BLaER1 (cell line): ENCODE data around the gene DHRSX.
A peak's percentile ranks its signal among the peaks of the same experiment; 100 is the strongest.
"Not testable (repeated sequence)": the region's sequence is repeated elsewhere in the genome, so short reads cannot be mapped to it uniquely, and the experiment has no call there.

ENCODE experiments used
- H3K27ac ChIP-seq: shearing (Covaris generic); formaldehyde crosslinking; 2 replicates; pipeline ENCODE4 v1.8.1; 2022
- H3K27me3 ChIP-seq: shearing (Covaris generic); formaldehyde crosslinking; 2 replicates; pipeline ENCODE4 v1.8.1; 2022
- H3K36me3 ChIP-seq: shearing (Covaris generic); formaldehyde crosslinking; 2 replicates; pipeline ENCODE4 v1.8.1; 2022
- H3K4me1 ChIP-seq: shearing (Covaris generic); formaldehyde crosslinking; 2 replicates; pipeline ENCODE4 v1.8.1; 2022
- H3K4me2 ChIP-seq: shearing (Covaris generic); formaldehyde crosslinking; 2 replicates; pipeline ENCODE4 v1.8.1; 2022
- H3K4me3 ChIP-seq: shearing (Covaris generic); formaldehyde crosslinking; 2 replicates; pipeline ENCODE4 v1.8.1; 2022
- H3K9ac ChIP-seq: shearing (Covaris generic); formaldehyde crosslinking; 2 replicates; pipeline ENCODE4 v1.8.1; 2022
- H3K9me3 ChIP-seq: shearing (Covaris generic); formaldehyde crosslinking; 2 replicates; pipeline ENCODE4 v1.8.1; 2022
- H4K20me1 ChIP-seq: shearing (Covaris generic); formaldehyde crosslinking; 2 replicates; pipeline ENCODE4 v1.8.1; 2022
- Cebpa-rat ChIP-seq: shearing (Covaris generic); IDR thresholded peaks from 2 replicates; pipeline ENCODE4 v1.8.1; 2022

The DHRSX gene

GRCh38 chrX:2220296-2220695, 280.5 kb downstream of the DHRSX start:
- Histone ChIP-seq H3K4me2 (no peak overlapping the region), H3K36me3 (peaks cover 88% of the 10 kb centered on the region), H3K9me3 (peaks cover 99% of the 10 kb centered on the region), H4K20me1 (no peaks in the 10 kb centered on the region), H3K4me1 (no peaks in the 10 kb centered on the region), H3K27me3 (no peaks in the 10 kb centered on the region), H3K27ac (no peak overlapping the region), H3K9ac (no peak overlapping the region), H3K4me3 (0 out of 2 replicates have a peak overlapping the region, but pooled peaks have one; percentile 13)
- TF ChIP-seq Cebpa-rat = no peak

- H4K20me1 ChIP-seq, H3K27me3 ChIP-seq, H3K4me2 ChIP-seq, H3K9ac ChIP-seq, H3K4me1 ChIP-seq, H3K27ac ChIP-seq, H3K4me3 ChIP-seq: not testable (repeated sequence)
- peaks cover 51% of the 10 kb centered on the region for H3K36me3 ChIP-seq
- peaks cover 77% of the 10 kb centered on the region for H3K9me3 ChIP-seq
Measured at GRCh38 chrX:2214138-2214823, 286.5 kb downstream of the DHRSX start.

DNA sequence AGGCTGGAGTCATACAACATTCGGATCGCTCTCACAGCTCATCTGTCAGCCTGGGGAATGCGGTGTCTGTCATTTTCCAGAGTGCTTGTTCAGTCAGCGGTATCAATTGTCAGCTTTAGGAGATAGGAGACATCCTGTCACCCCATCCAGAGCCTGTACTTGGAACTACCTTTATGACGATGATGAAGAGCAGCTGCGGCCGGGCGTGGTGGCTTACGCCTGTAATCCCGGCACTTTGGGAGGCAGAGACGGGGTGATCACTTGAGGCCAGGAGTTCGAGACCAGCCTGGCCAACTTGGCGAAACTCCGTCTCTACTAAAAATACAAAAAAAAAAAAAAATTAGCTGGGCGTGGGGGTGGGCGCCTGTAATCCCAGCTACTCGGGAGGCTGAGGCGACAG, 289.1 kb downstream of the DHRSX start:
- H3K4me2 ChIP-seq, H3K4me3 ChIP-seq, H3K27ac ChIP-seq, H3K4me1 ChIP-seq, H3K27me3 ChIP-seq, H4K20me1 ChIP-seq, H3K9ac ChIP-seq: not testable (repeated sequence)
- peaks cover 38% of the 10 kb centered on the region for H3K36me3 ChIP-seq
- peaks cover 54% of the 10 kb centered on the region for H3K9me3 ChIP-seq

DNA sequence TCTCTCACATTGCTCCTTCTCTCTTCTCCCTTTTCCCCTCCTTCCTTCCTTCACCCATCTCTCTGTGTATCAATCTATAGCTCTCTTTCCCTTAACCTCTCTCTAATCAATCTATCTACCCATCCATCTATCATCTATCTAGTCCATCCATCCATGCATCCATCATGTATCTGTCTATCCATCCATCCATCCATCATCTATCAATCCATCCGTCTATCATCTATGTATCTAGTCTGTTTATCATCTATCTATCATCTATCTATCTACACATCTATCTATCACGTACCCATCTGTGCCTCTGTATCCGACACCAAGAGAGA, 307.5 kb downstream of the DHRSX start:
- Histone ChIP-seq H3K27ac (no peak overlapping the region), H3K4me3 (no peak overlapping the region), H3K4me2 (peak overlapping the region; percentile 68), H3K4me1 (peaks cover 22% of the 10 kb centered on the region), H3K9ac (no peak overlapping the region), H4K20me1 (no peaks in the 10 kb centered on the region), H3K27me3 (no peaks in the 10 kb centered on the region), H3K9me3 (peaks cover 46% of the 10 kb centered on the region), H3K36me3 (peaks cover 6% of the 10 kb centered on the region; the same call in 1 of the 2 replicates)
- TF ChIP-seq Cebpa-rat = no peak

DNA sequence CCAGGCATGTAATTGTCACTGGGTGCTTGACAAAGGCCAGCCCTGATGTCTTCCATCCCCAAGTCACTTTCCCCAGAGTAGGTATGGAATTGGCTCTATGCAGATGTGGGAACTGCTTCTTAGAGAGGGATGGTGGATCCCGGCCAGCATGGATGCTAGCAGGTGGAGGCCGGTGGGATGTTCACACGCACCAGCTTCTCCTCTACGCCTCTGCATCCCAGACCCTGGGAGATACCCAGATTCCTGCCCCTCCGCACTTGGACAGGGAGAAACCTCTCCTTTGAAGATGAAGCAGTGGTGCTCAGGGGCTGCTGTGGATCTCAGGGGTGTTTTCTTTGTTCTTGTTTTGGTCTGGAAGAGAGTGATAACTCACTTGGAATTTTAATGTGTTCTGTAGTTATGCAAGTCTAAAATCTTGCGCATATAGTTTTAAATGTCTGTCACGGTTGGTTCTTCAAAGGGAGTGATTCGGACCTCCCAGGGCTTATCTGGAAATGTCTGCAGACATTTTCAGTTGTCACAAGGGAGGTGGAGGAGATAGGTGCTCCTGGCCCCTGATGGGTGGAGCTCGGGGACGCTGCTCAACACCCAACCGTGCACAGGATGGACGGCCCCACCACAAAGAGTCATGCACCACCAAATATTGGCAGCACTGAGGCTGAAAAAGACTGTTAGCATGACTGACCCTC, 308.0 kb downstream of the DHRSX start:
- TF ChIP-seq Cebpa-rat = no peak
- peaks cover 8% of the 10 kb centered on the region; the same call in 1 of the 2 replicates for H3K36me3 ChIP-seq
- H3K27ac ChIP-seq = no peak overlapping the region
- peaks cover 22% of the 10 kb centered on the region for H3K4me1 ChIP-seq
- H4K20me1 ChIP-seq = no peaks in the 10 kb centered on the region
- H3K4me2 ChIP-seq = peak overlapping the region; percentile 68
- H3K9me3 ChIP-seq = peaks cover 50% of the 10 kb centered on the region
- no peak overlapping the region for H3K9ac ChIP-seq
- H3K27me3 ChIP-seq = no peaks in the 10 kb centered on the region
- H3K4me3 ChIP-seq = no peak overlapping the region

GRCh38 chrX:2188840-2189239, 311.9 kb downstream of the DHRSX start:
- Histone ChIP-seq H3K9me3 (peaks cover 55% of the 10 kb centered on the region), H3K27me3 (no peaks in the 10 kb centered on the region), H3K36me3 (peaks cover 24% of the 10 kb centered on the region; the same call in 1 of the 2 replicates), H3K4me2 (no peak overlapping the region), H4K20me1 (no peaks in the 10 kb centered on the region), H3K4me3 (no peak overlapping the region), H3K27ac (no peak overlapping the region), H3K9ac (no peak overlapping the region), H3K4me1 (peaks cover 15% of the 10 kb centered on the region)
- no peak for TF ChIP-seq Cebpa-rat

DNA sequence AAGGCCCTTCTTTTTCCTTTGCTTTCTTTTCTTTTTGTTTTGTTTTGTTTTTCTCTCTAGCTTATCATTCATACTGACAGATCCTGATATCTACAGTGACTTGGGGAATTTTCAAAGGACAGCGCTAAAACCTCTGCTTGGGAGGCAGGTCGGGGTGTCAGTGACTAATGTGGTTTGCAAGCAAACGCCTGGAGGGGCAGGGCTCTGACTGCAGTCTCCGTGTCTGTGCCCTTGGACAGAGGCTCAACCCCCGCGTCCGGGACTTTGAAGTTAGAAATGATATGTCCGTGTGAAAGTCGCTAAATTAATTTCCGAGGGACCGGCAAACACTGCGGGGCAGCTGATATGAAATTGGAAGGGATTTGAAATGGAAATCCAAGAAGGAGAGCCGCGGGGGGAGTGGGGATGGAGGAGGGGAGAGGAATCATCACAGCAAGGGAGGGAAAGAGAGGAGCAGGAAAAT, 312.4 kb downstream of the DHRSX start:
- Histone ChIP-seq H3K9me3 (peaks cover 55% of the 10 kb centered on the region), H3K4me3 (no peak overlapping the region), H4K20me1 (no peaks in the 10 kb centered on the region), H3K27me3 (no peaks in the 10 kb centered on the region), H3K9ac (no peak overlapping the region), H3K36me3 (peaks cover 24% of the 10 kb centered on the region; the same call in 1 of the 2 replicates), H3K4me2 (no peak overlapping the region), H3K4me1 (peaks cover 11% of the 10 kb centered on the region), H3K27ac (no peak overlapping the region)
- no peak for TF ChIP-seq Cebpa-rat

DNA sequence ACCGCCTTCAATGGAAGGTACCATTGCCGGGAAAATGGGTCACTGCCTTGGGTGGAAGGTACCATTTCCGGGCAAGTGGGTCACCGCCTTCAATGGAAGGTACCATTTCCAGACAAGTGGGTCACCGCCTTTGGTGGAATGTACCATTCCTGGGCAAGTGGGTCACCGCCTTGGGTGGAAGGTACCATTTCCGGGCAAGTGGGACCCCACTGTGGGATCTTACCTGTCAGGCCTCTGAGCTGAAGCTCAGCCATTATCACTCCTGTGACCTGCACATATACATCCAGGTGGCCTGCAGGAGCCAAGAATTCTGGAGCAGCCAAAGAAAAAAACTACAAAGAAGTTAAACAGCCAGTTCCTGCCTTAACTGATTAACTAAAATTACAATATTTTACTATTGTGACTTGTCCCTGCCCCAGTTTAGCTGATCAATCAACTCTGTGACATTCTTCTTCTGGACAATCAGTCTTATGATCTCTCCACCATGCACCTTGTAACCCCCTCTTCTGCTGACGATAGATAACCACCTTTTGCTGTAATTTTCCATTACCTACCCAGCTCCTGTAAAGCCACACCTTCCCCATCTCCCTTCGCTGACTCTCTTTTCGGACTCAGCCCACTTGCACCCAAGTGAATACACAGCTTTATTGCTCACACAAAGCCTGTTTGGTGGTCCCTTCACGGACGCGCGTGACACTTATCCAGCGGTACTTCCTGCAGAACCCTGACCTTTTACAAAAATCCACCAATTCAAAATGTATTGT, 313.2 kb downstream of the DHRSX start:
- Histone ChIP-seq H4K20me1 (no peaks in the 10 kb centered on the region), H3K4me3 (no peak overlapping the region), H3K27ac (no peak overlapping the region), H3K9me3 (peaks cover 55% of the 10 kb centered on the region), H3K36me3 (peaks cover 24% of the 10 kb centered on the region; the same call in 1 of the 2 replicates), H3K9ac (no peak overlapping the region), H3K4me2 (no peak overlapping the region), H3K27me3 (no peaks in the 10 kb centered on the region), H3K4me1 (peaks cover 3% of the 10 kb centered on the region)
- no peak for TF ChIP-seq Cebpa-rat

DNA sequence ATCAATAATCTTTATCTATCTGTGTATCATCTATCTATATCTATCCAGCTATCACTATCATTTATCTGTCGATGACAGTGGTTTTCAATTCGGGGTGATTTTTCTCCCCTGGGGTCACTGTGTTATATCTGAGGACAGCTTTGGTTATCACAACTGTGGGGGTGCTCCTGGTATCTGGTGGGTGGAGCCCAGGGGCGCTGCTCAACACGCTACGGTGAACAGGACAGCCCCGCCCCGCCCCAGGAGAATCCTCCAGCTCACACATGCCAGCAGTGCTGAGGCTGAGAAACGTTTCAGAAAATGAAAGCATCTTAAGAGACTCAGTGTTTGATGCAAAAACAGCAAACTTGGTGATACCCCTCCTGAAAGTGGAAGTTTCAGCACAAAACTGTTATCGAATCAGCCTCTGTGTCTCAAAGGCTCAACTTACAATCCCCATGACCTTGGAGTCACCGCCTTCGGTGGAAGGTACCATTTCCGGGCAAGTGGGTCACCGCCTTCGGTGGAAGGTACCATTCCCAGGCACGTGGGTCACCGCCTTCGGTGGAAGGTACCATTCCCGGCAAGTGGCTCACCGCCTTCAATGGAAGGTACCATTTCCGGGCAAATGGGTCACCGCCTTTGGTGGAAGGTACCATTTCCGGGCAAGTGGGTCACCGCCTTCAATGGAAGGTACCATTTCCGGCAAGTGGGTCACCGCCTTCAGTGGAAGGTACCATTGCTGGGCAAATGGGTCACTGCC, 315.3 kb downstream of the DHRSX start:
- H3K27me3 ChIP-seq = no peaks in the 10 kb centered on the region
- no peak for TF ChIP-seq Cebpa-rat
- H3K36me3 ChIP-seq = peaks cover 19% of the 10 kb centered on the region; the same call in 1 of the 2 replicates
- H4K20me1 ChIP-seq = no peaks in the 10 kb centered on the region
- no peak overlapping the region for H3K4me2 ChIP-seq
- no peak overlapping the region for H3K4me3 ChIP-seq
- no peak overlapping the region for H3K9ac ChIP-seq
- H3K4me1 ChIP-seq = no peaks in the 10 kb centered on the region
- H3K27ac ChIP-seq = no peak overlapping the region
- H3K9me3 ChIP-seq = peaks cover 47% of the 10 kb centered on the region
